Activated CD4-positive, alpha-beta T cell treated with anti-CD3 and anti-CD28 coated beads for 36 hours (primary cell): ENCODE data around the gene ZNF331. TPM values are rescaled to one million over a fixed set of nuclear protein-coding genes. Genes with fewer than 3 reads are reported as not detected.

Source experiments
- ATAC-seq: fragments of 200-7000 bp; cut with Tn5 transposase; one replicate; pipeline ENCODE4 v1.10.0; 2021; ENCODE audit warnings: mild to moderate bottlenecking, moderate library complexity
- CTCF ChIA-PET: fragments of 350-600 bp; sonication (Branson Sonifier 250); formaldehyde crosslinking; loops from one replicate; lab custom pipeline; 2021; ENCODE audit warnings: antibody characterized with exemption; lab: Charles Lee
- POLR2A ChIA-PET: fragments of 350-600 bp; sonication (Branson Sonifier 250); formaldehyde crosslinking; loops from one replicate; lab custom pipeline; 2021; ENCODE audit warnings: antibody characterized with exemption, inconsistent platforms; lab: Charles Lee
- DNase-seq: peaks from one replicate; pipeline ENCODE4 v3.0.0-alpha.2; 2020
- H3K27ac Mint-ChIP-seq: one replicate; pipeline ENCODE4 v1.8.0; 2021; ENCODE audit warnings: mixed read lengths
- H3K27me3 Mint-ChIP-seq: one replicate; pipeline ENCODE4 v1.8.0; 2021; ENCODE audit warnings: mixed read lengths
- H3K36me3 Mint-ChIP-seq: one replicate; pipeline ENCODE4 v1.8.0; 2021; ENCODE audit warnings: low read depth, mixed read lengths
- H3K4me1 Mint-ChIP-seq: one replicate; pipeline ENCODE4 v1.8.0; 2021; ENCODE audit warnings: mixed read lengths
- H3K4me3 Mint-ChIP-seq: one replicate; pipeline ENCODE4 v1.8.0; 2021; ENCODE audit warnings: mild to moderate bottlenecking, moderate library complexity, mixed read lengths
- H3K9me3 Mint-ChIP-seq: one replicate; pipeline ENCODE4 v1.8.0; 2021; ENCODE audit warnings: low read depth, mixed read lengths
- intact Hi-C, 2 experiments: fragments of 100-400 bp; cut with DNase I in 1 of 2; cut with micrococcal nuclease in 1 of 2; formaldehyde crosslinking; loops; one replicate each; pipeline versions ENCODE4 v1.14.2 to v1.15.1; 2022 to 2024; cut with DNase I, micrococcal nuclease
- total RNA-seq, 2 experiments: library from RNA; stranded (reverse); gene quantifications; one replicate each; pipeline ENCODE4 v1.2.3, GENCODE V29; 2021

Gene ZNF331
- total RNA-seq, 2 experiments from 2014 or later: 24.3 to 29.7 TPM

GRCh38 chr19:53606031-53606430 is 68.1 kb downstream of the ZNF331 start:
- CTCF ChIA-PET: no interaction called here
- no peaks in the 10 kb centered on the region for H3K9me3 Mint-ChIP-seq
- intact Hi-C loops: no loop called here
- H3K27ac Mint-ChIP-seq: no peak overlapping the region
- no peaks in the 10 kb centered on the region for H3K36me3 Mint-ChIP-seq
- H3K27me3 Mint-ChIP-seq: peaks cover 2% of the 10 kb centered on the region
- H3K4me1 Mint-ChIP-seq: no peaks in the 10 kb centered on the region
- DNase-seq: no peak
- no peak overlapping the region for H3K4me3 Mint-ChIP-seq
- ATAC-seq: no peak
- POLR2A ChIA-PET: no interaction called here

GRCh38 chr19:53608381-53608780 is 70.4 kb downstream of the ZNF331 start:
- ATAC-seq: no peak
- Mint-ChIP-seq H3K27me3 (peaks cover 2% of the 10 kb centered on the region), H3K9me3 (peaks cover 5% of the 10 kb centered on the region), H3K36me3 (no peaks in the 10 kb centered on the region), H3K27ac (no peak overlapping the region), H3K4me1 (no peaks in the 10 kb centered on the region), H3K4me3 (no peak overlapping the region)
- ChIA-PET CTCF (no interaction called here), POLR2A (no interaction called here)
- no peak for DNase-seq
- intact Hi-C loops: no loop called here

- CTCF ChIA-PET: no interaction called here
- no peaks in the 10 kb centered on the region for H3K36me3 Mint-ChIP-seq
- H3K4me1 Mint-ChIP-seq: no peaks in the 10 kb centered on the region
- POLR2A ChIA-PET: no interaction called here
- no peak overlapping the region for H3K4me3 Mint-ChIP-seq
- intact Hi-C loops: no loop called here
- DNase-seq: no peak
- H3K9me3 Mint-ChIP-seq: peaks cover 6% of the 10 kb centered on the region
- H3K27ac Mint-ChIP-seq: no peak overlapping the region
- no peaks in the 10 kb centered on the region for H3K27me3 Mint-ChIP-seq
- ATAC-seq: no peak
Observed at GRCh38 chr19:53612762-53613526, 75.0 kb downstream of the ZNF331 start.

- ChIA-PET POLR2A (no interaction called here), CTCF (no interaction called here)
- Mint-ChIP-seq H3K4me1 (no peaks in the 10 kb centered on the region), H3K36me3 (peaks cover 1% of the 10 kb centered on the region), H3K27ac (no peak overlapping the region), H3K9me3 (peaks cover 6% of the 10 kb centered on the region), H3K4me3 (no peak overlapping the region), H3K27me3 (peaks cover 2% of the 10 kb centered on the region)
- DNase-seq: no peak
- intact Hi-C loops: no loop called here
- ATAC-seq: no peak
Observed at GRCh38 chr19:53621885-53622740, 84.2 kb downstream of the ZNF331 start.

GRCh38 chr19:53624771-53625545 is 87.0 kb downstream of the ZNF331 start:
- POLR2A ChIA-PET: no interaction called here
- peaks cover 1% of the 10 kb centered on the region for H3K36me3 Mint-ChIP-seq
- H3K9me3 Mint-ChIP-seq: peaks cover 3% of the 10 kb centered on the region
- H3K4me1 Mint-ChIP-seq: no peaks in the 10 kb centered on the region
- peaks cover 2% of the 10 kb centered on the region for H3K27me3 Mint-ChIP-seq
- DNase-seq (peak; percentile 6), ATAC-seq (peak; percentile 47)
- CTCF ChIA-PET: no interaction called here
- intact Hi-C loops: no loop called here
- no peak overlapping the region for H3K27ac Mint-ChIP-seq
- no peak overlapping the region for H3K4me3 Mint-ChIP-seq

GRCh38 chr19:53626486-53626885 is 88.5 kb downstream of the ZNF331 start:
- H3K36me3 Mint-ChIP-seq: peaks cover 1% of the 10 kb centered on the region
- H3K27me3 Mint-ChIP-seq: peaks cover 2% of the 10 kb centered on the region
- H3K4me3 Mint-ChIP-seq: no peak overlapping the region
- ChIA-PET CTCF (interaction anchor here (0.5 kb wide), 1 partner anchor 123 kb away, joined by 3 read pairs; no protein-coding TSS in a partner anchor), POLR2A (no interaction called here)
- no peaks in the 10 kb centered on the region for H3K4me1 Mint-ChIP-seq
- intact Hi-C loops: no loop called here
- ATAC-seq (no peak), DNase-seq (no peak)
- no peak overlapping the region for H3K27ac Mint-ChIP-seq
- H3K9me3 Mint-ChIP-seq: peaks cover 3% of the 10 kb centered on the region

GRCh38 chr19:53626976-53627375 is 89.0 kb downstream of the ZNF331 start:
- ChIA-PET POLR2A (no interaction called here), CTCF (no interaction called here)
- H3K36me3 Mint-ChIP-seq: peaks cover 1% of the 10 kb centered on the region
- intact Hi-C loops: no loop called here
- H3K4me1 Mint-ChIP-seq: no peaks in the 10 kb centered on the region
- peaks cover 5% of the 10 kb centered on the region for H3K9me3 Mint-ChIP-seq
- ATAC-seq: no peak
- DNase-seq: no peak
- no peak overlapping the region for H3K27ac Mint-ChIP-seq
- peaks cover 2% of the 10 kb centered on the region for H3K27me3 Mint-ChIP-seq
- no peak overlapping the region for H3K4me3 Mint-ChIP-seq

Other genes starting within 250 kb of the ZNF331 start
- 1 to 10 TPM; 5.9 to 6.3 TPM for gene ZNF845, start 204.4 kb upstream of the ZNF331 start, total RNA-seq
- 10 to 100 TPM; 21.5 to 27.8 TPM for gene ZNF525, start 172.4 kb upstream of the ZNF331 start, total RNA-seq
- gene ZNF765, start 143.0 kb upstream of the ZNF331 start, total RNA-seq: 10 to 100 TPM; 10.7 to 10.9 TPM
- gene ZNF761, start 106.2 kb upstream of the ZNF331 start, total RNA-seq: 10 to 100 TPM; 10.5 to 11.4 TPM
- 1 to 10 TPM; 5.8 to 7.4 TPM for gene ZNF813, start 70.4 kb upstream of the ZNF331 start, total RNA-seq
- not detected for gene DPRX, start 93.9 kb downstream of the ZNF331 start, total RNA-seq